Measurements from ENCODE around the gene PTPRU.

GRCh38 chr1:29365906-29366670 lies 129.8 kb downstream of the PTPRU start:
- TF ChIP-seq, protein P1, sequence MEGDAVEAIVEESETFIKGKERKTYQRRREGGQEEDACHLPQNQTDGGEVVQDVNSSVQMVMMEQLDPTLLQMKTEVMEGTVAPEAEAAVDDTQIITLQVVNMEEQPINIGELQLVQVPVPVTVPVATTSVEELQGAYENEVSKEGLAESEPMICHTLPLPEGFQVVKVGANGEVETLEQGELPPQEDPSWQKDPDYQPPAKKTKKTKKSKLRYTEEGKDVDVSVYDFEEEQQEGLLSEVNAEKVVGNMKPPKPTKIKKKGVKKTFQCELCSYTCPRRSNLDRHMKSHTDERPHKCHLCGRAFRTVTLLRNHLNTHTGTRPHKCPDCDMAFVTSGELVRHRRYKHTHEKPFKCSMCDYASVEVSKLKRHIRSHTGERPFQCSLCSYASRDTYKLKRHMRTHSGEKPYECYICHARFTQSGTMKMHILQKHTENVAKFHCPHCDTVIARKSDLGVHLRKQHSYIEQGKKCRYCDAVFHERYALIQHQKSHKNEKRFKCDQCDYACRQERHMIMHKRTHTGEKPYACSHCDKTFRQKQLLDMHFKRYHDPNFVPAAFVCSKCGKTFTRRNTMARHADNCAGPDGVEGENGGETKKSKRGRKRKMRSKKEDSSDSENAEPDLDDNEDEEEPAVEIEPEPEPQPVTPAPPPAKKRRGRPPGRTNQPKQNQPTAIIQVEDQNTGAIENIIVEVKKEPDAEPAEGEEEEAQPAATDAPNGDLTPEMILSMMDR (conservative IDR thresholded peaks at IDR 0.05; ENCODE audit: low read depth, low read length) = no peak
- TF ChIP-seq EZH2 (IDR thresholded peaks at IDR 0.05; ENCODE audit: low read length, unreplicated experiment) (no peak), EZH2phosphoT487 (IDR thresholded peaks at IDR 0.05; ENCODE audit: borderline replicate concordance, low read length) (no peak)
